Muscle of arm (tissue), 14 donors: ENCODE data around the gene LGALS8. TPM values are rescaled to one million over a fixed set of nuclear protein-coding genes. Genes with fewer than 3 reads are reported as not detected.
"Not testable (repeated sequence)": the region's sequence is repeated elsewhere in the genome, so short reads cannot be mapped to it uniquely, and the experiment has no call there.

Experiments
- DNase-seq: peaks from one replicate; pipeline ENCODE4 v3.0.0-alpha.2; 2013
- long read RNA-seq, 11 donors: transcript quantifications; one replicate each; lab custom pipeline, GENCODE V29; 2026
- polyA plus RNA-seq, 12 donors: library from polyadenylated mRNA; unstranded; fragments of 120-200 nt; gene quantifications; one replicate each; pipeline ENCODE4 v1.2.1, GENCODE V29; 2013; ENCODE audit not compliant: insufficient read length in 12 of 12

Gene LGALS8
- polyA plus RNA-seq, result 10 to 100 TPM in 11 of 12 donors, not detected in 1; 23.8 to 88.7 (median 32.6) TPM
- long read RNA-seq, donor 1, full-length matches to known transcripts, result 14 of 14 reads
- long read RNA-seq, donor 1, partial matches to known transcripts, result 0 of 14 reads
- long read RNA-seq, donor 1, other reads (novel, unspliced or antisense), result 0 of 14 reads
- long read RNA-seq, donor 2, full-length matches to known transcripts, result 5 of 12 reads
- long read RNA-seq, donor 2, partial matches to known transcripts, result 7 of 12 reads
- long read RNA-seq, donor 2, other reads (novel, unspliced or antisense), result 0 of 12 reads
- long read RNA-seq, donor 3, partial matches to known transcripts, result 0 of 1 reads
- long read RNA-seq, donor 3, other reads (novel, unspliced or antisense), result 0 of 1 reads
- long read RNA-seq, donor 4, full-length matches to known transcripts, result 1 of 1 reads
- long read RNA-seq, donor 4, partial matches to known transcripts, result 0 of 1 reads
- long read RNA-seq, donor 4, other reads (novel, unspliced or antisense), result 0 of 1 reads
- long read RNA-seq, donor 5, full-length matches to known transcripts, result 7 of 31 reads
- long read RNA-seq, donor 5, partial matches to known transcripts, result 24 of 31 reads
- long read RNA-seq, donor 5, other reads (novel, unspliced or antisense), result 0 of 31 reads
- long read RNA-seq, donor 6, full-length matches to known transcripts, result 2 of 2 reads
- long read RNA-seq, donor 6, partial matches to known transcripts, result 0 of 2 reads
- long read RNA-seq, donor 6, other reads (novel, unspliced or antisense), result 0 of 2 reads
- long read RNA-seq, donor 7, full-length matches to known transcripts, result 3 of 3 reads
- long read RNA-seq, donor 7, partial matches to known transcripts, result 0 of 3 reads
- long read RNA-seq, donor 7, other reads (novel, unspliced or antisense), result 0 of 3 reads
- long read RNA-seq, donor 8, full-length matches to known transcripts, result 7 of 7 reads
- long read RNA-seq, donor 8, partial matches to known transcripts, result 0 of 7 reads
- long read RNA-seq, donor 8, other reads (novel, unspliced or antisense), result 0 of 7 reads
- long read RNA-seq, donor 9, full-length matches to known transcripts, result 1 of 1 reads
- long read RNA-seq, donor 9, partial matches to known transcripts, result 0 of 1 reads
- long read RNA-seq, donor 9, other reads (novel, unspliced or antisense), result 0 of 1 reads
- long read RNA-seq, donor 10, full-length matches to known transcripts, result 5 of 17 reads
- long read RNA-seq, donor 10, partial matches to known transcripts, result 12 of 17 reads
- long read RNA-seq, donor 10, other reads (novel, unspliced or antisense), result 0 of 17 reads
- long read RNA-seq, donor 11, full-length matches to known transcripts, result 10 of 16 reads
- long read RNA-seq, donor 11, partial matches to known transcripts, result 6 of 16 reads
- long read RNA-seq, donor 11, other reads (novel, unspliced or antisense), result 0 of 16 reads

- DNase-seq, result peak; percentile 89
Observed at GRCh38 chr1:236523704-236524141, at the start of gene LGALS8. Gene LGALS8 (plus strand): TSS chr1:236523982. CDS start chr1:236526071, 2,089 bp downstream.

- no peak for DNase-seq
Observed at GRCh38 chr1:236476019-236476418, 47.8 kb upstream of the LGALS8 start.

GRCh38 chr1:236480758-236481436 lies 42.9 kb upstream of the LGALS8 start:
- no peak for DNase-seq

- DNase-seq, result no peak
Observed at GRCh38 chr1:236484310-236484971, 39.3 kb upstream of the LGALS8 start.

- DNase-seq, result no peak
Observed at GRCh38 chr1:236486356-236487002, 37.3 kb upstream of the LGALS8 start.

- DNase-seq, result not testable (repeated sequence)
Observed at GRCh38 chr1:236489161-236489560, 34.6 kb upstream of the LGALS8 start.

- peak; percentile 42 for DNase-seq
Observed at GRCh38 chr1:236489710-236490377, 33.9 kb upstream of the LGALS8 start.

GRCh38 chr1:236491469-236492136 lies 32.2 kb upstream of the LGALS8 start:
- DNase-seq, result no peak

- DNase-seq, result no peak
Observed at GRCh38 chr1:236492378-236492777, 31.4 kb upstream of the LGALS8 start.

- DNase-seq, result no peak
Observed at GRCh38 chr1:236494082-236494481, 29.7 kb upstream of the LGALS8 start.

- no peak for DNase-seq
Observed at GRCh38 chr1:236494586-236495466, 29.0 kb upstream of the LGALS8 start.

GRCh38 chr1:236495467-236496112 lies 28.2 kb upstream of the LGALS8 start:
- no peak for DNase-seq

- DNase-seq, result no peak
Observed at GRCh38 chr1:236497908-236498307, 25.9 kb upstream of the LGALS8 start.

- DNase-seq, result no peak
Observed at GRCh38 chr1:236501093-236501492, 22.7 kb upstream of the LGALS8 start.

- no peak for DNase-seq
Observed at GRCh38 chr1:236502579-236502971, 21.2 kb upstream of the LGALS8 start.

- peak; percentile 35 for DNase-seq
Observed at GRCh38 chr1:236502972-236503639, 20.7 kb upstream of the LGALS8 start.
